Heart left ventricle (tissue), 13 donors: ENCODE measurements around the gene PLCB4.

Source experiments
- POLR2A ChIP-seq, 2 donors: fragments of 450-650 bp; IDR thresholded peaks; one replicate each; pipeline ENCODE4 v1.6.1; 2017; ENCODE audit warnings: antibody characterized with exemption in 2 of 2, mild to moderate bottlenecking in 2 of 2, moderate library complexity in 2 of 2
- TF ChIP-seq, protein P1 (sequence below), 12 donors: fragments of 200-600 bp; sonication (generic) in 4 of 12; IDR thresholded peaks; one replicate each; pipeline versions ENCODE4 v1.5.0 to v1.8.0; 2018 to 2022; ENCODE audit warnings: antibody characterized with exemption in 12 of 12, mild to moderate bottlenecking in 5 of 12
- donor health status: ischemic (EF 13 %, LVEDD 7.1; RV severe dilation, severe dysfunction).
- donor health status: DM: no; HTN: yes; CAD: no.
- donor health status: DM: no; HTN: no; CAD: no.
- donor health status: ischemic (EF 25% LVEDD 6.9; RV normal size, moderate dysfunction).
- donor health status: ischemic (EF 25% LVEDD 5.7; RV mildly dilated, moderate dysfunction).
- donor health status: ischemic (EF 35%, LVEDD 5.7; RV mildly dilated, moderate dysfunction).
- donor health status: nonischemic (EF 11% LVEDD 7.7; RV severe dilation, severe dysfunction).
- donor health status: DM: yes; HTN: yes; CAD: no.
- donor health status: PGD.
- donor health status: ischemic (EF 29% LVEDD 5.4; RV normal size, mild dysfunction).
- donor health status: nonischemic (EF 23%, LVEDD 6.1; RV moderate dilation, normal function).

DNA sequence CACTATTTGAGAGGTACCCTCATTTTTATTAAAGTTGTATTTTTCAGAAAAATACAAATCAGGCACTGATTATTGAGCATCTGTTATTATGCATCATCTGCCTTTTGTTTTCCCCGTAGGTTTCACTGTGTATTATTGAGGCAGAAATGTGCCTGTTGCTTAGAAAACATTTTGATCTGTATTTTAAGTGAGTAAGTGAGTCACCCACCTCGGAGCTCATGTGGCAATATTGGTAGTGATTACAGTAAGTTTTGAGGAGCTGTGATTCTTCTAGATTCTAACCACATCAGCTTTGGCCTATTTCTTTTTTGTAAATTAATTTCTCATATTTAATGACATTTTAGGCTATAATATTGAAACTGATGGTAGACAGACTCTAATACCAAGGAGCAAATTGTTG, 385.9 kb downstream of the PLCB4 start:
- TF ChIP-seq POLR2A (IDR thresholded peaks at IDR 0.05): no peak
- TF ChIP-seq, protein P1, sequence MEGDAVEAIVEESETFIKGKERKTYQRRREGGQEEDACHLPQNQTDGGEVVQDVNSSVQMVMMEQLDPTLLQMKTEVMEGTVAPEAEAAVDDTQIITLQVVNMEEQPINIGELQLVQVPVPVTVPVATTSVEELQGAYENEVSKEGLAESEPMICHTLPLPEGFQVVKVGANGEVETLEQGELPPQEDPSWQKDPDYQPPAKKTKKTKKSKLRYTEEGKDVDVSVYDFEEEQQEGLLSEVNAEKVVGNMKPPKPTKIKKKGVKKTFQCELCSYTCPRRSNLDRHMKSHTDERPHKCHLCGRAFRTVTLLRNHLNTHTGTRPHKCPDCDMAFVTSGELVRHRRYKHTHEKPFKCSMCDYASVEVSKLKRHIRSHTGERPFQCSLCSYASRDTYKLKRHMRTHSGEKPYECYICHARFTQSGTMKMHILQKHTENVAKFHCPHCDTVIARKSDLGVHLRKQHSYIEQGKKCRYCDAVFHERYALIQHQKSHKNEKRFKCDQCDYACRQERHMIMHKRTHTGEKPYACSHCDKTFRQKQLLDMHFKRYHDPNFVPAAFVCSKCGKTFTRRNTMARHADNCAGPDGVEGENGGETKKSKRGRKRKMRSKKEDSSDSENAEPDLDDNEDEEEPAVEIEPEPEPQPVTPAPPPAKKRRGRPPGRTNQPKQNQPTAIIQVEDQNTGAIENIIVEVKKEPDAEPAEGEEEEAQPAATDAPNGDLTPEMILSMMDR (IDR thresholded peaks at IDR 0.05): no peak
